GM19324 (cell line): ENCODE measurements around the gene PDE10A.

ENCODE experiments used
- ATAC-seq: cut with Tn5 transposase; IDR thresholded peaks from one replicate; pipeline ENCODE4 v1.9.1; 2021; ENCODE audit warnings: mild to moderate bottlenecking, moderate library complexity; ENCODE audit not compliant: unreplicated experiment, low FRiP score

PDE10A gene

GRCh38 chr6:165656581-165657324 lies 6.3 kb downstream of the PDE10A start:
- ATAC-seq, result no peak

GRCh38 chr6:165655191-165655590 lies 7.8 kb downstream of the PDE10A start:
- ATAC-seq, result no peak

GRCh38 chr6:165654144-165654543 lies 8.9 kb downstream of the PDE10A start:
- no peak for ATAC-seq

GRCh38 chr6:165653607-165654006 lies 9.4 kb downstream of the PDE10A start:
- no peak for ATAC-seq

- ATAC-seq, result no peak
Observed at GRCh38 chr6:165653196-165653595, 9.8 kb downstream of the PDE10A start.

GRCh38 chr6:165652766-165653165 lies 10.3 kb downstream of the PDE10A start:
- no peak for ATAC-seq

GRCh38 chr6:165649166-165650137 lies 13.6 kb downstream of the PDE10A start:
- no peak for ATAC-seq

- no peak for ATAC-seq
Observed at GRCh38 chr6:165647041-165647440, 16.0 kb downstream of the PDE10A start.

GRCh38 chr6:165645919-165646318 lies 17.1 kb downstream of the PDE10A start:
- no peak for ATAC-seq

GRCh38 chr6:165644586-165645266 lies 18.3 kb downstream of the PDE10A start:
- ATAC-seq, result no peak

GRCh38 chr6:165643015-165643414 lies 20.0 kb downstream of the PDE10A start:
- ATAC-seq, result no peak

GRCh38 chr6:165641672-165642156 lies 21.3 kb downstream of the PDE10A start:
- ATAC-seq, result no peak

- no peak for ATAC-seq
Observed at GRCh38 chr6:165640806-165641205, 22.2 kb downstream of the PDE10A start.

- ATAC-seq, result no peak
Observed at GRCh38 chr6:165638530-165638929, 24.5 kb downstream of the PDE10A start.

GRCh38 chr6:165637586-165637985 lies 25.5 kb downstream of the PDE10A start:
- ATAC-seq, result no peak

- no peak for ATAC-seq
Observed at GRCh38 chr6:165636402-165637048, 26.5 kb downstream of the PDE10A start.

- ATAC-seq, result no peak
Observed at GRCh38 chr6:165635965-165636364, 27.1 kb downstream of the PDE10A start.

GRCh38 chr6:165634101-165634880 lies 28.8 kb downstream of the PDE10A start:
- no peak for ATAC-seq

GRCh38 chr6:165632194-165632593 lies 30.8 kb downstream of the PDE10A start:
- no peak for ATAC-seq
